Measurements from ENCODE around the gene STX1B.
A peak's percentile ranks its signal among the peaks of the same experiment; 100 is the strongest.

The STX1B gene

DNA sequence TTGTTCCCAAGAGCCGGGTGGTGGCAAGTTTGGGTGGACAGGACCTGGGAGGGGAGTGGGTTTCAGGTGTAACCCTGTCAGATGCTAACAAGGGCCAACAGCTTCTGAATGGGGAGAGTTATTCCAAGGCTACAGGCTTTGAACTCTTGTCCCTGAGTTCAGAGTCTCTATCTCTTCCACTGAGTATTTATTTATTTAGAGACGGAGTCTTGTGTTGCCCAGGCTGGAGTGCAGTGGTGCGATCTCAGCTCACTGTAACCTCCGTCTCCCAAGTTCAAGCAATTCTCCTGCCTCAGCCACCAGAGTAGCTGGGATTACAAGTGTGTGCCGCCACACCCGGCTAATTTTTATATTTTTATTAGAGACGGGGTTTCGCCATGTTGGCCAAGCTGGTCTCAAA is 55.4 kb downstream of the STX1B start:
- TF ChIP-seq, protein P1, sequence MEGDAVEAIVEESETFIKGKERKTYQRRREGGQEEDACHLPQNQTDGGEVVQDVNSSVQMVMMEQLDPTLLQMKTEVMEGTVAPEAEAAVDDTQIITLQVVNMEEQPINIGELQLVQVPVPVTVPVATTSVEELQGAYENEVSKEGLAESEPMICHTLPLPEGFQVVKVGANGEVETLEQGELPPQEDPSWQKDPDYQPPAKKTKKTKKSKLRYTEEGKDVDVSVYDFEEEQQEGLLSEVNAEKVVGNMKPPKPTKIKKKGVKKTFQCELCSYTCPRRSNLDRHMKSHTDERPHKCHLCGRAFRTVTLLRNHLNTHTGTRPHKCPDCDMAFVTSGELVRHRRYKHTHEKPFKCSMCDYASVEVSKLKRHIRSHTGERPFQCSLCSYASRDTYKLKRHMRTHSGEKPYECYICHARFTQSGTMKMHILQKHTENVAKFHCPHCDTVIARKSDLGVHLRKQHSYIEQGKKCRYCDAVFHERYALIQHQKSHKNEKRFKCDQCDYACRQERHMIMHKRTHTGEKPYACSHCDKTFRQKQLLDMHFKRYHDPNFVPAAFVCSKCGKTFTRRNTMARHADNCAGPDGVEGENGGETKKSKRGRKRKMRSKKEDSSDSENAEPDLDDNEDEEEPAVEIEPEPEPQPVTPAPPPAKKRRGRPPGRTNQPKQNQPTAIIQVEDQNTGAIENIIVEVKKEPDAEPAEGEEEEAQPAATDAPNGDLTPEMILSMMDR (IDR thresholded peaks at IDR 0.05; ENCODE audit: low read depth, low read length, missing control alignments), result no peak
- no peak overlapping the region for H3K4me3 ChIP-seq (ENCODE audit: low read depth, low read length)
- in situ Hi-C loops (cut with HindIII; ENCODE audit: low sequenced_read_pairs), result no loop called here
- no peak for DNase-seq (ENCODE audit: low read depth)

DNA sequence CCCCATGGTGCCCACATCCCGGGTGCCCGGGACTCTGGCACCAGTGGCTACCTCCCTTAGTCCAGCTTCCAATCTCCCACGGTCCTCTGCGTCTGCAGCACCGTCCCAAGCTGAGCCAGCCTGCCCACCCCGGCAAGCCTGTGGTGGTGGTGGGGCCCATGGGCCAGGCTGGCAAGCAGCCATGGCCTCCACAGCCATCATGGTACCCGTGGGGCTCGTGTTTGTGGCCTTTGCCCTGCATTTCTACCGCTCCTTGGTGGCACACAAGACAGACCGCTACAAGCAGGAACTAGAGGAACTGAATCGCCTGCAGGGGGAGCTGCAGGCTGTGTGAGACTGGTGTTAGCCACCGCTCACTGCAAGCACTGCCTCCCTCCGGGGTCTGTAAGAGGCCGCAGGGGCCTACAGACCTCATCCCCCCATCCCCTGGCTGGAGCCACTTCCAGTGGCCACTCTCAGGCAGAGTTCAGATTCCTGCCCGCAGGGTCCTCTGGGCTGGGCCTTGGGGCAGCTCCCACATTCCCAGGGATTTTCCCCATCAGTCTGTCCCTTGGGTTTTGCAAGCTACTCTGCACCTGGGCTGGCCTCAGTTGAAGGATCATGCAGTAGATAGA is 56.8 kb downstream of the STX1B start:
- TF ChIP-seq, protein P1 (IDR thresholded peaks at IDR 0.05; ENCODE audit: low read depth, low read length, missing control alignments), result peak; percentile 84
- no peak overlapping the region for H3K4me3 ChIP-seq (ENCODE audit: low read depth, low read length)
- peak; percentile 47 for DNase-seq (ENCODE audit: low read depth)
- in situ Hi-C loops (cut with HindIII; ENCODE audit: low sequenced_read_pairs), result no loop called here

DNA sequence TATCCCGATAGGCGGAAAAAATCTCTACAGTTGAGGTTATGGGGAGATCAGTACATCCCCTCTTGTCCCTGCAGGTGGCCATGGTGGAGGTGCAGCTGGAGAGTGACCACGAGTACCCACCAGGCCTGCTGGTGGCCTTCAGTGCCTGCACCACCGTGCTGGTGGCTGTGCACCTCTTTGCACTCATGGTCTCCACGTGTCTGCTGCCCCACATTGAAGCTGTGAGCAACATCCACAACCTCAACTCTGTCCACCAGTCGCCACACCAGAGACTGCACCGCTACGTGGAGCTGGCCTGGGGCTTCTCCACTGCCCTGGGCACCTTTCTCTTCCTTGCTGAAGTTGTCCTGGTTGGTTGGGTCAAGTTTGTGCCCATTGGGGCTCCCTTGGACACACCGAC is 57.3 kb downstream of the STX1B start:
- no peak for DNase-seq (ENCODE audit: low read depth)
- in situ Hi-C loops (cut with HindIII; ENCODE audit: low sequenced_read_pairs), result no loop called here
- TF ChIP-seq, protein P1 (IDR thresholded peaks at IDR 0.05; ENCODE audit: low read depth, low read length, missing control alignments), result no peak
- no peak overlapping the region for H3K4me3 ChIP-seq (ENCODE audit: low read depth, low read length)

DNA sequence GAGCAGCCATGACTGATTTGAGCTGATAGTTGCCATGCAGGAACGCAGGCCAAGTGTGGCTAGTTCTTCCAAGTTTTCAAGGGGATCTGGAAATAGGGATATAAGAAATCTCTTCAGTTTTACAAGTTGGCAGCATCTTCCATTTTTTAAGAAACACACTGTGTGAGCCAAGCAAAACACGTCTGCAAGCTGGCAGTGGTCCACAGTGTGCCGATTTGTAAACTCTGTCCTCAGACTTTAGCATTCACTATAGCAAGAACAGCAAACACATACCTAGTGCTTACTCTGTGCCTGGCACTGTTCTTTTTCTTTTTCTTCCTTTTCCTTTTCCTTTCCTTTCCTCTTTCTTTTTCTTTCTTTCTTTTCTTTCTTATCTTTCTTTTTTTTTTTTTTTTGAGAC is 58.7 kb downstream of the STX1B start:
- in situ Hi-C loops (cut with HindIII; ENCODE audit: low sequenced_read_pairs), result no loop called here
- DNase-seq (ENCODE audit: low read depth), result peak; percentile 56
- H3K4me3 ChIP-seq (ENCODE audit: low read depth, low read length), result no peak overlapping the region
- TF ChIP-seq, protein P1 (IDR thresholded peaks at IDR 0.05; ENCODE audit: low read depth, low read length, missing control alignments), result no peak

DNA sequence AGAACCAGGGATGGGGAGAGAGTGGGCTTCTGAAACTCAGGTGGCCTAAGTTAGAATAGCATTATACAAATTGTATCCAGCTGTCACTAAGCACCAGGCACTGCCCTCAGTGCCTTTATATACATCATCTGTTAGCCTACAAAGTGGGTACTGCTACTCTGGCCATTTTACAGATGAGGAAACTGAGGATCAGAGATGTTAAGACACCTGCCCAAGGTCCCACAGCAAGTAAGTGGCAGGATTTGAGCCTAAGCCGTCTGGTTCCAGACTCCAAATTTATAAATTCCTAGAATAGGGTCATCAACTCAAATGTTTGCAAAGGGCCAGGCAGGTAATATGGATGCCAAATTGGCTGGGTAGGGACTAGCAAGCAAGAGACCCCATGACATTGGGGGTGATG is 59.2 kb downstream of the STX1B start:
- TF ChIP-seq, protein P1 (IDR thresholded peaks at IDR 0.05; ENCODE audit: low read depth, low read length, missing control alignments), result no peak
- H3K4me3 ChIP-seq (ENCODE audit: low read depth, low read length), result no peak overlapping the region
- in situ Hi-C loops (cut with HindIII; ENCODE audit: low sequenced_read_pairs), result no loop called here
- no peak for DNase-seq (ENCODE audit: low read depth)

DNA sequence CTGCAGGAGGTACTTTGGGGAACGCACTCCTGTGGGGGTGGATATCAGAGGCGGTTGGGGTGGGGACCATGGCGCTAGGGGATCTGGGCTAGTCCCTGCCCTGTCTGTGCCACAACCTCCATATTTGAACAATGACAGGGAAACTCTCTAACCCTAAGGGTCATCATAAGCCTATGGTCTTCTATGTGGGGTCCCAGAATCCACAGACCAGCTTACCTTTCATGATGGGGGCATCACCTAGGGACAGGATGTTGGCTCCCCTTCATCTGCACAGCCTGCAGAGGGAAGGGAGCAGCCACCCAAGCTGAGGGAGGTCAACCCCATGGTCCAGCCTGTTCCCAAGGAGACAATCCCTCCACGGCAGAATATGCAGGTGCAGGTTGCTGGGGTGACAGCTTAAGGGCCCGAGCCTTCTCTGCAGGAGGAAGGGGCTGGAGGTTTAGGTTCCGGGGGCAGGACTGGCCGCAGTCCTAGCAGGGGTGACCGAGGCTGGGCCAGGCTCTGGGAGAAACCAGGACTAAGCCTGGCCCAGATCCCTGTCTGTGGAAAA is 59.8 kb downstream of the STX1B start:
- in situ Hi-C loops (cut with HindIII; ENCODE audit: low sequenced_read_pairs), result no loop called here
- TF ChIP-seq, protein P1 (IDR thresholded peaks at IDR 0.05; ENCODE audit: low read depth, low read length, missing control alignments), result no peak
- DNase-seq (ENCODE audit: low read depth), result no peak
- peak overlapping the region; percentile 83 for H3K4me3 ChIP-seq (ENCODE audit: low read depth, low read length)
